ENCODE results near the gene REEP5.
A peak's percentile ranks its signal among the peaks of the same experiment; 100 is the strongest.

REEP5 gene

DNA sequence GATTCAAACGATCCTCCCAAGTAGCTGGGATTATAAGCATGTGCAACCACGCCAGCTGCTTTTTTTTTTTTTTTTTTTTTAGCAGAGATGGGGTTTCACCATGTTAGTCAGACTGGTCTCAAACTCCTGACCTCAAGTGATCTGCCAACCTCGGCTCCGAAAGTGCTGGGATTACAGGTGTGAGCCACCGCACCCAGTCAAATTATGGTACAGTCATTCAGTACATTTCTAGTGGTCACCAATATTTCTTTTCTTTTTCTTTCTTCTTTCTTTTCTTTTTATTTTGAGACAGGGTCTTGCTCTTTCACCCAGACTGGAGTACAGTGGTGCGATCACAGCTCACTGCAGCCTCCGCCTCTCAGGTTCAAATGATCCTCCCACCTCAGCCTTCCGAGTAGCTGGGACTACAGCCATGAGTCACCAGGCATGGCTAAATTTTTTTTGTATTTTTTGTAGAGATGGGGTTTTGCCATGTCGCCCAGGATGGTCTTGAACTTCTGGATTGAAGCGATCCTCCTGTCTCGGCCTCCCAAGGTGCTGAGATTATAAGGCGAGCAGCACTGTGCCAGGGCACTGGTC is 29.2 kb upstream of the REEP5 start:
- DNase-seq: no peak
- Mint-ChIP-seq H3K27ac (no peak overlapping the region), H3K9me3 (peaks cover 2% of the 10 kb centered on the region), H3K27me3 (peaks cover 21% of the 10 kb centered on the region), H3K36me3 (no peaks in the 10 kb centered on the region), H3K4me1 (peaks cover 5% of the 10 kb centered on the region), H3K4me3 (no peak overlapping the region)
- CTCF ChIA-PET: no interaction called here

DNA sequence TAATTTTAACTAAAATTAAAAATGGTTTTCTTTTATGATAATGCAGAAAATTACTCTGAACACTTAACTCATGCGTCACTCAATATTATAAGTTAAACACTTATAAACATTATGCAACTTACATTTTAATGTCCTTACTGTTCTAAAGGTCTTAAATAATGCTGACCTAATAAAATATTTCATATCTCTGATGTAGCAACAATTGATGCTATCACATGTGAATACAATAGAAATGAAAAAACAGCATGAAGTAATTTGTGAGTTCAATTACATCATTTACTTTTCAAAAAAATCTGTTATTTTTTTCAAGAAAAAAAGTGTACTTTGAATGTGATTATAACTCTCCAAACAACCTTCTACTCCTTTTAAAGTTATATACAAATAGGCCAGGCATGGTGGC is 26.4 kb upstream of the REEP5 start:
- peaks cover 25% of the 10 kb centered on the region for H3K27me3 Mint-ChIP-seq
- CTCF ChIA-PET: interaction anchor here (0.8 kb wide), 2 partner anchors 13 to 28 kb away, joined by 3 read pairs; no protein-coding TSS in a partner anchor

DNA sequence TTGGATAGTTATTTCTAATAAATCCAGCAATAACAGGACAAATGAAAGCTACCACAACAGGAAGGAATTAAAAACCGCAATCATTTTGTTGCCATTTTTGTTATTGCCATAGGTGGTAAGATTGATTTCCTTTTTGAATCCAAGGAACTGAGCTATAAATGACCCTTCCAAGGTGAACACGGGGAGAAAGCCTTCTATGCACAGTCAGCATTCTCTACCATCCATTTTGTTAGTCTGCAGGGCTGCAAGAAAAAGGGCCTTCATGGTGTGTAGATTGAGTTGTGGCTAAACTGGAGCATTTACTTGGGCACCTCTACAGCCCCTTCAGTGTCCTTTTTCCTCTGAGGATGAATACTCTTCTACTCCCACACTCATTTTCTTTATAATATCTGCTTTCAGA is 18.6 kb upstream of the REEP5 start:
- H3K9me3 Mint-ChIP-seq: no peaks in the 10 kb centered on the region

More for the DNA sequence above, 26.4 kb upstream of the REEP5 start:
- Mint-ChIP-seq H3K27ac (no peak overlapping the region), H3K36me3 (no peaks in the 10 kb centered on the region), H3K4me3 (no peak overlapping the region), H3K9me3 (peaks cover 1% of the 10 kb centered on the region), H3K4me1 (peaks cover 15% of the 10 kb centered on the region)
- DNase-seq: no peak

DNA sequence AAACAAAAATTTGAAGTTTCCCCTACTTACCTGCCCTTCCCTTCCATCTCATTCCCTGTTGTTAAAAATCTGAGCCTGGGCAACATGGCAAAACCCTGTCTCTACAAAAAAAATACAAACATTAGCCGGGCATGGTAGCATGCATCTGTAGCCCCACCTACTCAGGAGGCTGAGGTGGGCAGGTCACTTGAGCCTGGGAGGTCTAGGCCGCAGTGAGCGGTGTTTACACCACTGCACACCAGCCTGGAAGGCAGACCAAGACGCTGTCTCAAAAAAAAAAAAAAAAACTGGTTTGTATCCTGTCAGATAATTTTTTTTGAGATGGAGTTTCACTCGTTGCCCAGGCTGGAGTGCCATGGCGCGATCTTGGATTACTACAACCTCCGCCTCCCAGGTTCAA is 16.3 kb upstream of the REEP5 start:
- Mint-ChIP-seq H3K27me3 (peaks cover 5% of the 10 kb centered on the region), H3K36me3 (peaks cover 4% of the 10 kb centered on the region), H3K4me3 (no peak overlapping the region), H3K9me3 (peaks cover 7% of the 10 kb centered on the region), H3K4me1 (peaks cover 13% of the 10 kb centered on the region), H3K27ac (no peak overlapping the region)
- no peak for DNase-seq
- CTCF ChIA-PET: no interaction called here

More for the DNA sequence above, 18.6 kb upstream of the REEP5 start:
- H3K36me3 Mint-ChIP-seq: no peaks in the 10 kb centered on the region
- H3K4me1 Mint-ChIP-seq: peaks cover 6% of the 10 kb centered on the region
- no peak overlapping the region for H3K4me3 Mint-ChIP-seq
- H3K27me3 Mint-ChIP-seq: peaks cover 15% of the 10 kb centered on the region
- DNase-seq: no peak
- CTCF ChIA-PET: no interaction called here
- no peak overlapping the region for H3K27ac Mint-ChIP-seq

DNA sequence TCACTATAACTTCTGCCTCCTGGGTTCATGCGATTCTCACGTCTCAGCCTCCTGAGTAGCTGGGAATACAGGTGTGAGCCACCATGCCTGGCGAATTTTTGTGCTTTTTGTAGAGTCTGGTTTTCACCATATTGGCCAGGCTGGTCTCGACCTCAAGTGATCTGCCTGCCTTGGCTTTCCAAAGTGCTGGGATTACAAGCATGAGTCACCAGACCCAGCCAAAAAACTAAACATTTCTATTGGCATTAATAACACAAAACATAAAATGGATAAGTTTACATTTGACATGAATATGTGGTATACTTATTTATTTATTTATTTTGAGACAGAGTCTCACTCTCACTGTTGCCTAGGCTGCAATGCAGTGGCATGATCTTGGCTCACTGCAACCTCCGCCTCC is 13.6 kb upstream of the REEP5 start:
- H3K27me3 Mint-ChIP-seq: no peaks in the 10 kb centered on the region
- no peak for DNase-seq
- H3K4me1 Mint-ChIP-seq: peaks cover 29% of the 10 kb centered on the region
- CTCF ChIA-PET: no interaction called here
- H3K27ac Mint-ChIP-seq: no peak overlapping the region
- H3K9me3 Mint-ChIP-seq: peaks cover 7% of the 10 kb centered on the region
- H3K4me3 Mint-ChIP-seq: no peak overlapping the region
- peaks cover 6% of the 10 kb centered on the region for H3K36me3 Mint-ChIP-seq

DNA sequence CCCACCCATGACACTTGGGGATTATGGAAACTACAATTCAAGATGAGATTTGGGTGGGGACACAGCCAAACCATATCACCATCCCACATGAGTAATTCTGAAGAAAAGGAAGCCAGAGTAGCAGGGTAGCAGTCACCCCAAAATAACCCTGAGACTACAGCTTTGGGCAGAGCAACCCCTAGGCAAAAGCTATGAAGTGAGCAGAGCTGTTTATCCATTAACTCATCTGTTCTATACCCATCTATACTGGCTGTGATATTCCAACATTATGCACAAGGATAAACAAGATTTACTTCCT is 12.3 kb upstream of the REEP5 start:
- Mint-ChIP-seq H3K4me3 (no peak overlapping the region), H3K27ac (no peak overlapping the region), H3K36me3 (peaks cover 8% of the 10 kb centered on the region), H3K9me3 (peaks cover 7% of the 10 kb centered on the region), H3K27me3 (no peaks in the 10 kb centered on the region), H3K4me1 (peaks cover 38% of the 10 kb centered on the region)
- CTCF ChIA-PET: no interaction called here
- no peak for DNase-seq

DNA sequence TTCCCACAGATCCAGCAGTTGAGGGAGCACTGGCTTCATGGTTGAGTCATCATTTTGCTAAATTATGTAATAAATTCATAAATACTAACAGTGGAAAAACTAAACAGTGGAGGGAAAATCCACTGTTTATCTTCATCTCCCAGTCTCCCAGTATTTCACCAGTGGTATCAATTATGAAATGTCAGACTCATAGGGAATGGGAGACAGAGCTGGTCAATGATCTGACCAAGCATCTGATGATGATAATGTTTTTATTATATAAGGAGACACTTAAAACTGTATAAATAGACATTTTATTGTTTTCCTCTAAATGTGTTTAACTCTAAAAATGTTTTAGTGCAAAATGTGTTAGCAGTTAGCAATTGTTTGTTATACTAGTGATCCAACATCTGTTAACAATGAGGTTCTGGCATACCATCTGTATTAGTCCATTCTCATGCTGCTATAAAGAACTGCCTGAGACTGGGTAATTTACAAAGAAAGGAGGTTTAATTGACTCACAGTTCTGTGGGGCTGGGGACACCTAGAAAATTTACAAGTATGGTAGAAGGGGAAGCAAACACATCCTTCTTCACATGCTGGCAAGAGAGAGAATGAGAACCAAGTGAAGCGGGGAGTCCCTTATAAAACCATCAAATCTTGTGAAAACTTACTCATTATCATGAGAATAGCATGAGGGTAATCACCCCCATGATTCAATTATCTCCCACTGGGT is 11.8 kb upstream of the REEP5 start:
- DNase-seq: no peak
- CTCF ChIA-PET: no interaction called here
- H3K4me3 Mint-ChIP-seq: no peak overlapping the region

DNA sequence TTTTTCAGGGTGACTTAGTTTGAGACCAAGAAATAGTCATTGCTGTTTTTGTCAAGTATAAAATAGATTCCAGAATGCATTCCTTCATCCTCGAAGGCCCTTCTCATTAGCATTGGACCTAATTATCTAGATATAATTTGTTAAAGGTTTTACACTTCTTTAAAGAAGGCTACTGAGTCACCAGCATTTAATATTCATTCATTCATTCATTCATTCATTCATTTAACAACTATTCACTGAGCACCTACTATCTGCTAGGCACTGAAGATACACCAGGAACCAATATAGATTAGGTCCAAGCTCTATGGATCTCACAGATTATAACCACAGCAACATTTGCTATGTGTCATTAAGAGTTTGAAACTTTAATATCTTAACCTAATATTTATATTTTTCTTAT is 11.1 kb upstream of the REEP5 start:
- no peak for DNase-seq
- CTCF ChIA-PET: no interaction called here

More for the DNA sequence above, 11.8 kb upstream of the REEP5 start:
- H3K9me3 Mint-ChIP-seq: peaks cover 7% of the 10 kb centered on the region
- H3K27me3 Mint-ChIP-seq: no peaks in the 10 kb centered on the region
- no peak overlapping the region for H3K27ac Mint-ChIP-seq
- H3K4me1 Mint-ChIP-seq: peaks cover 43% of the 10 kb centered on the region
- peaks cover 8% of the 10 kb centered on the region for H3K36me3 Mint-ChIP-seq

DNA sequence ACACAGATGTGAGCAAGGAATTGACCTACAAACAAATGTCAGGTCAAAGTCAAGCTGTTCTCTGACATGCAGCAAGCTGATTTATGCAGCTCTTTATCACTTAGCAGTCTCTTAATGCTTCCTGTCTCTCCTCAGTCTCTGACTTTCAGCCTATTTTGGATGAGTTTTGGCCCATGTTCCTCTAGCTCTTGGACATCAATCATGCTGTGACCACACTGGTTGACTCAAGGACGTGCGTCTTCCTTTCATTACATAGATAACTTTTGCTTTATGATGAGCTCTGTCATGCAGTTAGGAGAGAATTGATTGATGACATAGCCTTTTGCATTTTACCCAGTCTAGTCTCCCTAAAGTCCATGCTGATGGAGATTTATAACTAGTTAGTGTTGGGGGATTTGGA is 9.4 kb upstream of the REEP5 start:
- peaks cover 62% of the 10 kb centered on the region for H3K4me1 Mint-ChIP-seq
- H3K4me3 Mint-ChIP-seq: no peak overlapping the region
- CTCF ChIA-PET: interaction anchor here (0.6 to 1.2 kb wide), 4 partner anchors 8 to 513 kb away, joined by 3 to 4 read pairs (median 3); no protein-coding TSS in a partner anchor
- no peaks in the 10 kb centered on the region for H3K27me3 Mint-ChIP-seq
- DNase-seq: no peak
- H3K27ac Mint-ChIP-seq: no peak overlapping the region
- H3K36me3 Mint-ChIP-seq: peaks cover 8% of the 10 kb centered on the region
- H3K9me3 Mint-ChIP-seq: peaks cover 7% of the 10 kb centered on the region

More for the DNA sequence above, 11.1 kb upstream of the REEP5 start:
- peaks cover 7% of the 10 kb centered on the region for H3K9me3 Mint-ChIP-seq
- H3K4me3 Mint-ChIP-seq: no peak overlapping the region
- H3K27me3 Mint-ChIP-seq: no peaks in the 10 kb centered on the region
- H3K36me3 Mint-ChIP-seq: peaks cover 8% of the 10 kb centered on the region
- no peak overlapping the region for H3K27ac Mint-ChIP-seq
- peaks cover 50% of the 10 kb centered on the region for H3K4me1 Mint-ChIP-seq

DNA sequence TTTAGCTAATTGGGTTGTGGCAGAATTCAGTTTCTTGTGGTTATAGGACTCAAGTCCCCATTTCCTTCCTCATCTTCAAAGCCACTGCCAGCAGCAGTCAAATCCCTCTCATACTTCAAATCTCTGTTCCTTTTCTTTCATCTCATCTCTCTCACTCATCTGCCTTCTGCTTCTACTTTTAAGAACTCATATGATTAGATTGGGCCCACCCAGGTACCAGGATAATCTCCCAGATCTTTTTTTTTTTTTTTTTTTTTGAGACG is 8.0 kb upstream of the REEP5 start:
- H3K27ac Mint-ChIP-seq: peak overlapping the region; percentile 95
- CTCF ChIA-PET: interaction anchor here (0.6 to 1.3 kb wide), 2 partner anchors 9 to 33 kb away, joined by 5 to 6 read pairs; no protein-coding TSS in a partner anchor
- peaks cover 8% of the 10 kb centered on the region for H3K36me3 Mint-ChIP-seq
- H3K4me1 Mint-ChIP-seq: peaks cover 63% of the 10 kb centered on the region
- peak; percentile 53 for DNase-seq
- peaks cover 6% of the 10 kb centered on the region for H3K9me3 Mint-ChIP-seq
- peak overlapping the region; percentile 64 for H3K4me3 Mint-ChIP-seq
- no peaks in the 10 kb centered on the region for H3K27me3 Mint-ChIP-seq

DNA sequence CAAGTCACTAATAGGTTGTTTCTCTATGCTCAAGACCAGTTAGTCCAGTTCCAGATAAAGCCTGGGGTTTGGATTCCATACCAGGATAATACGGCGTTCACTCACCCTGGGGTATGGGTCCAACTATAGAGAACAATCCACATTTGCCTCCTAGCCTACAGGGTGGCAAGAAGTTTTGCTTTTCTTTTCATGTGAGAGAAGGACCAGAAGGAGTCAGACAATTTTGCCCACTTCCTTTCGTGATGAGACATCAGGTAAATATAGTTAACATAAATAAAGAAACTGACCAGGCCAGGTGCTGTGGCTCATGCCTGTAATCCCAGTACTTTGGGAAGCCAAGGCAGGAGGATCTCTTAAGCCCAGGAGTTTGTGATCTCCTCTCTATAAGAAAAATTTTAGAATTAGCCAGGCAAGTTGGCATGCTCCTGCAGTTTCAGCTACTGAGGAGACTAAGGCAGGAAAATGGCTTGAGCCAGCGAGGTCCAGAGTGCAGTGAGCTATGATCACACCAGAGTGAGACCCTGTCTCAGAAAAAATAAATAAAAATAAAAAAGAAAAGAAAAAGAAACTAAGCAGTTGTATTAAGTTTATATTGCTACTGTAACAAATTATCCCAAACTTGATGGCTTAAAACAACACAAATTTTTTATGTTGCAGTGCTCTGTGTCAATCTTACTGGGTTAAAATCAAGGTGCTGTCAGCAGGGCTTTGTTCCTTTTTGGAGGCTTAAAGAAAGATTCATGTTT is 7.5 kb upstream of the REEP5 start:
- CTCF ChIA-PET: interaction anchor here (0.6 to 1.3 kb wide), 2 partner anchors 9 to 33 kb away, joined by 5 to 6 read pairs; no protein-coding TSS in a partner anchor
- H3K27ac Mint-ChIP-seq: peak overlapping the region; percentile 95
- H3K9me3 Mint-ChIP-seq: peaks cover 3% of the 10 kb centered on the region
- no peaks in the 10 kb centered on the region for H3K27me3 Mint-ChIP-seq
- H3K4me3 Mint-ChIP-seq: peak overlapping the region; percentile 64
- peaks cover 8% of the 10 kb centered on the region for H3K36me3 Mint-ChIP-seq
- H3K4me1 Mint-ChIP-seq: peaks cover 65% of the 10 kb centered on the region
- no peak for DNase-seq

DNA sequence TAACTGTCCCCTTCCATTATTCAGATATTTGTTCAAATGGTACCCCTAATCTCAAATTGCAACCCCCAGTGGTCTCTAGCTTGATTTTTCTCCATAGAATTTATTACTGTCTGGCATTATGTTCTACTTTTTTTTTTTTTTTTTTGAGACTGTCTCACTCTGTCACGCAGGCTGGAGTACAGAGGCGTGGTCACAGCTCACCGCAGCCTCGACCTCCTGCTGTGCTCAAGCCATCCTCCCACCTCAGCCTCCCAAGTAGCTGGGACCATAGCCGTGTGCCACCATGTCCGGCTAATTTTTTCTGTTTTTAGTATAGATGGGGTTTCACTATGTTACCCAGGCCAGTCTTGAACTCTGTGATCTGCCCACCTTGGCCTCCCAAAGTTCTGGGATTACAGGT is 2.0 kb upstream of the REEP5 start:
- DNase-seq: no peak
- Mint-ChIP-seq H3K36me3 (peaks cover 16% of the 10 kb centered on the region), H3K27ac (peak overlapping the region; percentile 97), H3K9me3 (no peaks in the 10 kb centered on the region), H3K4me3 (no peak overlapping the region), H3K27me3 (peaks cover 5% of the 10 kb centered on the region), H3K4me1 (peaks cover 72% of the 10 kb centered on the region)
- CTCF ChIA-PET: interaction anchor here (0.6 to 4.6 kb wide), 5 partner anchors 8 to 378 kb away, joined by 3 to 22 read pairs (median 4); partner anchors contain the start of gene DCP2

DNA sequence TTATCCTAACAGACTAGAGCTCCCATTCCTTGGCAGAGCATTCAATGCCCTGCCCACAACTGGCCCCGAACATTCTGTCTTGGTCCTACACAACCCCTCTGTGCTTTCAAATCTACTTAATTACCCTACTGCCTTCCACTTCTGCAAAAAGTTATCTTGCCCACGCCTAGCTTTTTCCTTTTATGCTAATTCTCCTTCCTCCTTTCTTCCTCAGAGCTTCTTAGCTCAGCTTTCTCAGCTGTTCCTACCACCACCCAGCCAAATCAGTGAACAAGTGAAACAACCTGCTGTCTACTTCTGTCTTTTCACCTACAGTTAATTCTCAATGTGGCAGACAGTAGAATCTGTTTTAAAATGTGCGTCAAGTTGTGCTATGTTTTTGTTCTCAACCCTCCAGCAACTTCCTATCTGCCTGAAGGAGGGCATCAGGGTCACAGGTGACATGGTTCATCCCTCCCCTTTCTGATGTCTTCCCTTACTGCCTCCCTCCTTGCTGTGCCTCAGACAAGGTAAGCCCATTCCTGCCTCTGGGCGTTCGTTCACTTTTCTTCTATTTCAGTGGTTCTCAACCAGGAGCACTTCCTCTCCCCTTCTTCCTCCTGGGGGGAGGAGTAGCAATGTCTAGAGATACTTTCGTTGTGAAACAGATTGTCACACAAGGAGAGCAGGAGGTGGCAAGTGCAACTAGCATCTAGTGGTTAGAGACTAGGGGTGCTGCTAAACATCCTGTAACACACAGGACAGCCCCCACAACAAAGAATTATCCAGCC is 1.3 kb upstream of the REEP5 start:
- Mint-ChIP-seq H3K27ac (peak overlapping the region; percentile 97), H3K4me3 (peak overlapping the region; percentile 93), H3K4me1 (peaks cover 72% of the 10 kb centered on the region), H3K27me3 (peaks cover 5% of the 10 kb centered on the region), H3K9me3 (no peaks in the 10 kb centered on the region), H3K36me3 (peaks cover 22% of the 10 kb centered on the region)
- peak; percentile 49 for DNase-seq
- CTCF ChIA-PET: interaction anchor here (0.6 to 4.6 kb wide), 10 partner anchors 8 to 166 kb away, joined by 3 to 22 read pairs (median 5); partner anchors contain the start of genes DCP2 and SRP19
